Duodenal mucosa (tissue), 2 donors: ENCODE results near the gene RAB21.

Experiments used
- H3K27ac ChIP-seq: one replicate; pipeline ENCODE4 v1.7.0; 2013; ENCODE audit warnings: low read depth, low read length
- H3K27me3 ChIP-seq, 2 donors: one replicate each; pipeline ENCODE4 v1.7.0; 2013; ENCODE audit warnings: low read length in 2 of 2, control low read depth in 1 of 2; ENCODE audit not compliant: insufficient read depth in 2 of 2, control insufficient read depth in 1 of 2
- H3K36me3 ChIP-seq, 2 donors: one replicate each; pipeline ENCODE4 v1.7.0; 2013; ENCODE audit warnings: low read length in 2 of 2, control low read depth in 1 of 2; ENCODE audit not compliant: insufficient read depth in 2 of 2, control insufficient read depth in 1 of 2
- H3K4me1 ChIP-seq, 2 donors: one replicate each; pipeline ENCODE4 v1.7.0; 2013; ENCODE audit warnings: low read length in 2 of 2, control low read depth in 1 of 2; ENCODE audit not compliant: insufficient read depth in 2 of 2, control insufficient read depth in 1 of 2
- H3K4me3 ChIP-seq, 2 donors: one replicate each; pipeline ENCODE4 v1.7.0; 2013; ENCODE audit warnings: low read length in 2 of 2, low read depth in 1 of 2
- H3K9ac ChIP-seq, 2 donors: one replicate each; pipeline ENCODE4 v1.7.0; 2013; ENCODE audit warnings: low read length in 2 of 2, low read depth in 1 of 2
- H3K9me3 ChIP-seq, 2 donors: one replicate each; pipeline ENCODE4 v1.7.0; 2013; ENCODE audit warnings: low read length in 2 of 2, control low read depth in 1 of 2; ENCODE audit not compliant: control insufficient read depth in 1 of 2

RAB21 gene

GRCh38 chr12:71754461-71755145 lies at the start of gene RAB21:
Gene RAB21, plus strand, starts transcription at chr12:71754863. Its CDS starts 267 bp downstream, at chr12:71755130.
- peak within 1 kb of the TSS; percentile 93 for H3K27ac ChIP-seq
- peaks cover 9 to 19% of the 10 kb centered on the region in 2 donors for H3K4me1 ChIP-seq
- H3K9ac ChIP-seq, result peak within 1 kb of the TSS; percentile 81 to 94
- peaks cover 0 to 4% of the 10 kb centered on the region in 2 donors for H3K27me3 ChIP-seq
- H3K4me3 ChIP-seq, result peak within 1 kb of the TSS; percentile 82 to 96
- peaks cover 11 to 20% of the 10 kb centered on the region in 2 donors for H3K36me3 ChIP-seq
- H3K9me3 ChIP-seq, result peaks cover 5 to 11% of the 10 kb centered on the region in 2 donors

GRCh38 chr12:71704920-71705319 lies 49.7 kb upstream of the RAB21 start:
- Histone ChIP-seq H3K9me3 (no peaks in the 10 kb centered on the region), H3K9ac (no peak overlapping the region), H3K4me3 (no peak overlapping the region), H3K27ac (no peak overlapping the region), H3K36me3 (peaks cover 8 to 13% of the 10 kb centered on the region in 2 donors), H3K4me1 (peaks cover 0 to 4% of the 10 kb centered on the region in 2 donors), H3K27me3 (no peaks in the 10 kb centered on the region)

- peaks cover 0 to 5% of the 10 kb centered on the region in 2 donors for H3K9me3 ChIP-seq
- H3K9ac ChIP-seq, result no peak overlapping the region
- H3K27ac ChIP-seq, result no peak overlapping the region
- no peaks in the 10 kb centered on the region for H3K27me3 ChIP-seq
- H3K4me1 ChIP-seq, result peaks cover 0 to 4% of the 10 kb centered on the region in 2 donors
- H3K36me3 ChIP-seq, result peaks cover 0 to 2% of the 10 kb centered on the region in 2 donors
- no peak overlapping the region for H3K4me3 ChIP-seq
Observed at GRCh38 chr12:71708658-71709057, 46.0 kb upstream of the RAB21 start.

GRCh38 chr12:71710276-71711125 lies 44.2 kb upstream of the RAB21 start:
- Histone ChIP-seq H3K36me3 (peaks cover 0 to 2% of the 10 kb centered on the region in 2 donors), H3K9me3 (peaks cover 0 to 10% of the 10 kb centered on the region in 2 donors), H3K27me3 (no peaks in the 10 kb centered on the region), H3K9ac (no peak overlapping the region), H3K27ac (no peak overlapping the region), H3K4me3 (no peak overlapping the region), H3K4me1 (peaks cover 0 to 4% of the 10 kb centered on the region in 2 donors)

- no peaks in the 10 kb centered on the region for H3K4me1 ChIP-seq
Observed at GRCh38 chr12:71718611-71719010, 36.1 kb upstream of the RAB21 start.

GRCh38 chr12:71719647-71720370 lies 34.9 kb upstream of the RAB21 start:
- Histone ChIP-seq H3K9ac (no peak overlapping the region), H3K4me3 (no peak overlapping the region), H3K9me3 (no peaks in the 10 kb centered on the region), H3K27me3 (no peaks in the 10 kb centered on the region), H3K36me3 (no peaks in the 10 kb centered on the region), H3K27ac (no peak overlapping the region), H3K4me1 (no peaks in the 10 kb centered on the region)

More at GRCh38 chr12:71718611-71719010, 36.1 kb upstream of the RAB21 start:
- H3K9ac ChIP-seq, result no peak overlapping the region
- H3K27ac ChIP-seq, result no peak overlapping the region
- H3K27me3 ChIP-seq, result no peaks in the 10 kb centered on the region
- H3K36me3 ChIP-seq, result no peaks in the 10 kb centered on the region
- H3K9me3 ChIP-seq, result peaks cover 0 to 5% of the 10 kb centered on the region in 2 donors
- H3K4me3 ChIP-seq, result no peak overlapping the region

GRCh38 chr12:71721783-71722505 lies 32.7 kb upstream of the RAB21 start:
- H3K4me3 ChIP-seq, result no peak overlapping the region
- H3K4me1 ChIP-seq, result no peaks in the 10 kb centered on the region
- H3K9me3 ChIP-seq, result no peaks in the 10 kb centered on the region
- H3K27me3 ChIP-seq, result no peaks in the 10 kb centered on the region
- no peaks in the 10 kb centered on the region for H3K36me3 ChIP-seq
- no peak overlapping the region for H3K27ac ChIP-seq
- H3K9ac ChIP-seq, result no peak overlapping the region

- no peak overlapping the region for H3K9ac ChIP-seq
- H3K4me1 ChIP-seq, result no peaks in the 10 kb centered on the region
- no peak overlapping the region for H3K4me3 ChIP-seq
- no peaks in the 10 kb centered on the region for H3K27me3 ChIP-seq
- H3K27ac ChIP-seq, result no peak overlapping the region
- H3K9me3 ChIP-seq, result no peaks in the 10 kb centered on the region
- no peaks in the 10 kb centered on the region for H3K36me3 ChIP-seq
Observed at GRCh38 chr12:71725011-71725410, 29.7 kb upstream of the RAB21 start.

GRCh38 chr12:71726548-71726947 lies 28.1 kb upstream of the RAB21 start:
- Histone ChIP-seq H3K4me1 (no peaks in the 10 kb centered on the region), H3K27me3 (no peaks in the 10 kb centered on the region), H3K9ac (no peak overlapping the region), H3K27ac (no peak overlapping the region), H3K9me3 (no peaks in the 10 kb centered on the region), H3K4me3 (no peak overlapping the region), H3K36me3 (no peaks in the 10 kb centered on the region)
